ENCODE results near the gene CALHM6. TPM values are rescaled to one million over a fixed set of nuclear protein-coding genes. Genes with fewer than 3 reads are reported as not detected.
A peak's percentile ranks its signal among the peaks of the same experiment; 100 is the strongest.

CALHM6 gene
- polyA plus RNA-seq, 3 donors = 47.7 to 367 (median 261) TPM

GRCh38 chr6:116483616-116484015, 22.4 kb downstream of the CALHM6 start:
- no peak overlapping the region for H3K9ac ChIP-seq (ENCODE audit: insufficient read depth, low read length, poor library complexity, severe bottlenecking)
- 100% methylated on average over 1 of the region's 2 CpGs for WGBS (ENCODE audit: insufficient coverage)
- H3K36me3 ChIP-seq (replicated peaks in 1 of 2; ENCODE audit: control insufficient read depth in 1 of 2, insufficient read depth in 2 of 2, low read length in 2 of 2) = no peaks in the 10 kb centered on the region
- Mint-ChIP-seq H3K27me3 (ENCODE audit: low read depth in 3 of 3) (no peaks in the 10 kb centered on the region), H3K4me3 (no peak overlapping the region), H3K9me3 (peaks cover 0 to 2% (median 0%) of the 10 kb centered on the region in 7 donors), H3K36me3 (no peaks in the 10 kb centered on the region), H3K4me1 (peaks cover 9% of the 10 kb centered on the region), H3K27ac (no peak overlapping the region)
- H2AFZ ChIP-seq (ENCODE audit: insufficient read depth, low read depth, low read length, poor library complexity, severe bottlenecking) = no peak overlapping the region
- intact Hi-C loops (cut with micrococcal nuclease) = no loop called here
- peaks cover 0 to 7% of the 10 kb centered on the region in 2 donors for H3K4me1 ChIP-seq (ENCODE audit: control insufficient read depth in 1 of 2, insufficient read depth in 2 of 2, low read length in 2 of 2)
- no peak overlapping the region for H3K4me3 ChIP-seq (replicated peaks in 1 of 3; ENCODE audit: low read depth in 2 of 3, low read length in 3 of 3)
- no peaks in the 10 kb centered on the region for H3K27me3 ChIP-seq (ENCODE audit: control insufficient read depth in 2 of 2, insufficient read depth in 2 of 2, low read length in 2 of 2)
- H3K9me3 ChIP-seq (replicated peaks in 1 of 2; ENCODE audit: control insufficient read depth in 1 of 2, insufficient read depth in 1 of 2, low read length in 2 of 2) = no peaks in the 10 kb centered on the region
- H3K79me2 ChIP-seq (ENCODE audit: insufficient read depth, low read length) = no peaks in the 10 kb centered on the region
- DNase-seq = no peak
- H3K4me2 ChIP-seq (replicated peaks; ENCODE audit: extremely low read depth, low read length, poor library complexity, severe bottlenecking) = no peak overlapping the region
- H4K20me1 ChIP-seq (ENCODE audit: insufficient read depth, low read length) = no peaks in the 10 kb centered on the region
- no peak for TF ChIP-seq CTCF (IDR thresholded peaks at IDR 0.05)
- H3K27ac ChIP-seq (ENCODE audit: low read depth in 1 of 2, low read length in 2 of 2) = no peak overlapping the region

GRCh38 chr6:116485559-116486184, 24.5 kb downstream of the CALHM6 start:
- TF ChIP-seq CTCF (IDR thresholded peaks at IDR 0.05) = no peak
- DNase-seq = no peak
- no peaks in the 10 kb centered on the region for H3K27me3 ChIP-seq (ENCODE audit: control insufficient read depth in 2 of 2, insufficient read depth in 2 of 2, low read length in 2 of 2)
- H3K9me3 ChIP-seq (replicated peaks in 1 of 2; ENCODE audit: control insufficient read depth in 1 of 2, insufficient read depth in 1 of 2, low read length in 2 of 2) = no peaks in the 10 kb centered on the region
- no peak overlapping the region for H3K27ac ChIP-seq (ENCODE audit: low read depth in 1 of 2, low read length in 2 of 2)
- H3K36me3 ChIP-seq (replicated peaks in 1 of 2; ENCODE audit: control insufficient read depth in 1 of 2, insufficient read depth in 2 of 2, low read length in 2 of 2) = no peaks in the 10 kb centered on the region
- no peaks in the 10 kb centered on the region for H3K79me2 ChIP-seq (ENCODE audit: insufficient read depth, low read length)
- H3K27me3 Mint-ChIP-seq (ENCODE audit: low read depth in 3 of 3) = peaks cover 0 to 1% (median 0%) of the 10 kb centered on the region in 3 donors
- no peak overlapping the region for H2AFZ ChIP-seq (ENCODE audit: insufficient read depth, low read depth, low read length, poor library complexity, severe bottlenecking)
- H3K27ac Mint-ChIP-seq = peak overlapping the region in 1 of 7 donors; percentile 66
- no peaks in the 10 kb centered on the region for H3K36me3 Mint-ChIP-seq
- no peaks in the 10 kb centered on the region for H4K20me1 ChIP-seq (ENCODE audit: insufficient read depth, low read length)
- no peak overlapping the region for H3K9ac ChIP-seq (ENCODE audit: insufficient read depth, low read length, poor library complexity, severe bottlenecking)
- no peak overlapping the region for H3K4me3 Mint-ChIP-seq
- H3K9me3 Mint-ChIP-seq = peaks cover 0 to 9% (median 2%) of the 10 kb centered on the region in 7 donors
- WGBS (ENCODE audit: insufficient coverage) = 20% methylated on average over 1 of the region's 5 CpGs
- intact Hi-C loops (cut with micrococcal nuclease) = no loop called here
- no peak overlapping the region for H3K4me3 ChIP-seq (replicated peaks in 1 of 3; ENCODE audit: low read depth in 2 of 3, low read length in 3 of 3)
- no peaks in the 10 kb centered on the region for H3K4me1 ChIP-seq (ENCODE audit: control insufficient read depth in 1 of 2, insufficient read depth in 2 of 2, low read length in 2 of 2)
- H3K4me1 Mint-ChIP-seq = peaks cover 3% of the 10 kb centered on the region
- no peak overlapping the region for H3K4me2 ChIP-seq (replicated peaks; ENCODE audit: extremely low read depth, low read length, poor library complexity, severe bottlenecking)
